ENCODE data around the gene OAT.

DNA sequence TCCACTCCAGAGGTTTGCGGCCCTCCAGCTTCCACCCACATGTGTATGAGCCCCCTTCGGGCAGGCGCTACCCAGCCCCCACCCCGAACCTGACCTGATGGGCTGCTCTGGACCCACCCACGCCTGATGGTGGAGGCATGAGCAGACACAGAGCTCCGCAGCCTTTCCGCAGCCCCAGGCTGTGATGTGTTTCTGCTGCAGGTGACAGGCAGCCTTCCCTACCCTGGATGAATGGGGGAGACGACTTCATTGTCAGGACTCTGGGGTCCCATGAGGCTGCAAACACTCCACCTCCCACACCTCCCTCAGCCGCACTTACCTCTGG, 61.2 kb downstream of the OAT start:
- no peak for TF ChIP-seq GLIS3 (CRISPR knock-in tag; IDR thresholded peaks at IDR 0.05)
- TF ChIP-seq, protein P1, sequence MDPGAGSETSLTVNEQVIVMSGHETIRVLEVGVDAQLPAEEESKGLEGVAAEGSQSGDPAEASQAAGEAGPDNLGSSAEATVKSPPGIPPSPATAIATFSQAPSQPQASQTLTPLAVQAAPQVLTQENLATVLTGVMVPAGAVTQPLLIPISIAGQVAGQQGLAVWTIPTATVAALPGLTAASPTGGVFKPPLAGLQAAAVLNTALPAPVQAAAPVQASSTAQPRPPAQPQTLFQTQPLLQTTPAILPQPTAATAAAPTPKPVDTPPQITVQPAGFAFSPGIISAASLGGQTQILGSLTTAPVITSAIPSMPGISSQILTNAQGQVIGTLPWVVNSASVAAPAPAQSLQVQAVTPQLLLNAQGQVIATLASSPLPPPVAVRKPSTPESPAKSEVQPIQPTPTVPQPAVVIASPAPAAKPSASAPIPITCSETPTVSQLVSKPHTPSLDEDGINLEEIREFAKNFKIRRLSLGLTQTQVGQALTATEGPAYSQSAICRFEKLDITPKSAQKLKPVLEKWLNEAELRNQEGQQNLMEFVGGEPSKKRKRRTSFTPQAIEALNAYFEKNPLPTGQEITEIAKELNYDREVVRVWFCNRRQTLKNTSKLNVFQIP (CRISPR knock-in tag; IDR thresholded peaks at IDR 0.05; ENCODE audit: borderline replicate concordance, low read depth) = no peak
- TF ChIP-seq ZFP30 (CRISPR knock-in tag; IDR thresholded peaks at IDR 0.05) = no peak
- TF ChIP-seq PATZ1 (CRISPR knock-in tag; IDR thresholded peaks at IDR 0.05; ENCODE audit: borderline replicate concordance) = no peak
- TF ChIP-seq, protein P2, sequence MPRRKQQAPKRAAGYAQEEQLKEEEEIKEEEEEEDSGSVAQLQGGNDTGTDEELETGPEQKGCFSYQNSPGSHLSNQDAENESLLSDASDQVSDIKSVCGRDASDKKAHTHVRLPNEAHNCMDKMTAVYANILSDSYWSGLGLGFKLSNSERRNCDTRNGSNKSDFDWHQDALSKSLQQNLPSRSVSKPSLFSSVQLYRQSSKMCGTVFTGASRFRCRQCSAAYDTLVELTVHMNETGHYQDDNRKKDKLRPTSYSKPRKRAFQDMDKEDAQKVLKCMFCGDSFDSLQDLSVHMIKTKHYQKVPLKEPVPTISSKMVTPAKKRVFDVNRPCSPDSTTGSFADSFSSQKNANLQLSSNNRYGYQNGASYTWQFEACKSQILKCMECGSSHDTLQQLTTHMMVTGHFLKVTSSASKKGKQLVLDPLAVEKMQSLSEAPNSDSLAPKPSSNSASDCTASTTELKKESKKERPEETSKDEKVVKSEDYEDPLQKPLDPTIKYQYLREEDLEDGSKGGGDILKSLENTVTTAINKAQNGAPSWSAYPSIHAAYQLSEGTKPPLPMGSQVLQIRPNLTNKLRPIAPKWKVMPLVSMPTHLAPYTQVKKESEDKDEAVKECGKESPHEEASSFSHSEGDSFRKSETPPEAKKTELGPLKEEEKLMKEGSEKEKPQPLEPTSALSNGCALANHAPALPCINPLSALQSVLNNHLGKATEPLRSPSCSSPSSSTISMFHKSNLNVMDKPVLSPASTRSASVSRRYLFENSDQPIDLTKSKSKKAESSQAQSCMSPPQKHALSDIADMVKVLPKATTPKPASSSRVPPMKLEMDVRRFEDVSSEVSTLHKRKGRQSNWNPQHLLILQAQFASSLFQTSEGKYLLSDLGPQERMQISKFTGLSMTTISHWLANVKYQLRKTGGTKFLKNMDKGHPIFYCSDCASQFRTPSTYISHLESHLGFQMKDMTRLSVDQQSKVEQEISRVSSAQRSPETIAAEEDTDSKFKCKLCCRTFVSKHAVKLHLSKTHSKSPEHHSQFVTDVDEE (CRISPR knock-in tag; IDR thresholded peaks at IDR 0.05) = no peak
- no peak for TF ChIP-seq ZC3H10 (CRISPR knock-in tag; IDR thresholded peaks at IDR 0.05)
- TF ChIP-seq, protein P3, sequence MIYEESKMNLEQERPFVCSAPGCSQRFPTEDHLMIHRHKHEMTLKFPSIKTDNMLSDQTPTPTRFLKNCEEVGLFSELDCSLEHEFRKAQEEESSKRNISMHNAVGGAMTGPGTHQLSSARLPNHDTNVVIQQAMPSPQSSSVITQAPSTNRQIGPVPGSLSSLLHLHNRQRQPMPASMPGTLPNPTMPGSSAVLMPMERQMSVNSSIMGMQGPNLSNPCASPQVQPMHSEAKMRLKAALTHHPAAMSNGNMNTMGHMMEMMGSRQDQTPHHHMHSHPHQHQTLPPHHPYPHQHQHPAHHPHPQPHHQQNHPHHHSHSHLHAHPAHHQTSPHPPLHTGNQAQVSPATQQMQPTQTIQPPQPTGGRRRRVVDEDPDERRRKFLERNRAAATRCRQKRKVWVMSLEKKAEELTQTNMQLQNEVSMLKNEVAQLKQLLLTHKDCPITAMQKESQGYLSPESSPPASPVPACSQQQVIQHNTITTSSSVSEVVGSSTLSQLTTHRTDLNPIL (CRISPR knock-in tag; IDR thresholded peaks at IDR 0.05; ENCODE audit: low read depth) = no peak
- no peak for TF ChIP-seq OSR1 (CRISPR knock-in tag; IDR thresholded peaks at IDR 0.05)

Data from SK-N-SH treated with all-trans-retinoic acid at 6 μM for 48 hours (cell line).